ENCODE data around the gene CBLIF.
"Not testable (repeated sequence)": the region's sequence is repeated elsewhere in the genome, so short reads cannot be mapped to it uniquely, and the experiment has no call there.

CBLIF gene

GRCh38 chr11:59845399-59845798 lies at the start of gene CBLIF:
TSS of gene CBLIF (minus strand) at chr11:59845499. CDS start at chr11:59845453, 46 bp downstream.
- DNase-seq: no peak

GRCh38 chr11:59894616-59895015 lies 49.3 kb upstream of the CBLIF start:
- DNase-seq: no peak

- no peak for DNase-seq
Observed at GRCh38 chr11:59891781-59892181, 46.5 kb upstream of the CBLIF start.

GRCh38 chr11:59887156-59887555 lies 41.9 kb upstream of the CBLIF start:
- not testable (repeated sequence) for DNase-seq

- DNase-seq: no peak
Observed at GRCh38 chr11:59883597-59883996, 38.3 kb upstream of the CBLIF start.

GRCh38 chr11:59879567-59879966 lies 34.3 kb upstream of the CBLIF start:
- DNase-seq: no peak

- DNase-seq: no peak
Observed at GRCh38 chr11:59878575-59878974, 33.3 kb upstream of the CBLIF start, which contains the start of gene OOSP3. TSS of gene OOSP3 (plus strand) at chr11:59878782. CDS start at chr11:59878809, 27 bp downstream.

GRCh38 chr11:59877784-59878183 lies 32.5 kb upstream of the CBLIF start:
- DNase-seq: no peak

- DNase-seq: no peak
Observed at GRCh38 chr11:59877325-59877724, 32.0 kb upstream of the CBLIF start.

GRCh38 chr11:59875856-59876519 lies 30.7 kb upstream of the CBLIF start:
- DNase-seq: no peak

- no peak for DNase-seq
Observed at GRCh38 chr11:59872076-59872475, 26.8 kb upstream of the CBLIF start.

- DNase-seq: no peak
Observed at GRCh38 chr11:59867946-59868345, 22.6 kb upstream of the CBLIF start.

GRCh38 chr11:59866836-59867235 lies 21.5 kb upstream of the CBLIF start:
- no peak for DNase-seq

- no peak for DNase-seq
Observed at GRCh38 chr11:59866397-59866796, 21.1 kb upstream of the CBLIF start, which contains the start of gene TCN1. TSS of gene TCN1 (minus strand) at chr11:59866487. CDS start at chr11:59866470, 17 bp downstream.

GRCh38 chr11:59865031-59865430 lies 19.7 kb upstream of the CBLIF start:
- no peak for DNase-seq

- DNase-seq: no peak
Observed at GRCh38 chr11:59862252-59862651, 17.0 kb upstream of the CBLIF start.

- DNase-seq: no peak
Observed at GRCh38 chr11:59859673-59860072, 14.4 kb upstream of the CBLIF start.

GRCh38 chr11:59857439-59858434 lies 12.4 kb upstream of the CBLIF start:
- no peak for DNase-seq

GRCh38 chr11:59854871-59855270 lies 9.6 kb upstream of the CBLIF start:
- DNase-seq: no peak

GRCh38 chr11:59851416-59851815 lies 6.1 kb upstream of the CBLIF start:
- not testable (repeated sequence) for DNase-seq

GRCh38 chr11:59849551-59849950 lies 4.3 kb upstream of the CBLIF start:
- DNase-seq: not testable (repeated sequence)

- DNase-seq: no peak
Observed at GRCh38 chr11:59849129-59849528, 3.8 kb upstream of the CBLIF start.

GRCh38 chr11:59848439-59848838 lies 3.1 kb upstream of the CBLIF start:
- DNase-seq: not testable (repeated sequence)

- DNase-seq: no peak
Observed at GRCh38 chr11:59847626-59848025, 2.3 kb upstream of the CBLIF start.
